NCI-H748 (cell line): ENCODE data around the gene UCHL3.
"Not testable (repeated sequence)": the region's sequence is repeated elsewhere in the genome, so short reads cannot be mapped to it uniquely, and the experiment has no call there.

Experiments used
- DNase-seq: peaks from one replicate; lab custom pipeline; 2025; ENCODE audit not compliant: unreplicated experiment; lab: John Stamatoyannopoulos, UW

The UCHL3 gene

GRCh38 chr13:75549262-75550158 lies at the start of gene UCHL3:
Gene UCHL3, plus strand, starts transcription at chr13:75549791. Its CDS starts 30 bp downstream, at chr13:75549821.
- peak; percentile 97 for DNase-seq

- DNase-seq, result no peak
Observed at GRCh38 chr13:75505327-75505726, 44.3 kb upstream of the UCHL3 start.

GRCh38 chr13:75506018-75506417 lies 43.6 kb upstream of the UCHL3 start:
- DNase-seq, result no peak

- DNase-seq, result no peak
Observed at GRCh38 chr13:75507027-75508001, 42.3 kb upstream of the UCHL3 start.

- DNase-seq, result no peak
Observed at GRCh38 chr13:75508002-75508548, 41.5 kb upstream of the UCHL3 start.

GRCh38 chr13:75511051-75511625 lies 38.5 kb upstream of the UCHL3 start:
- DNase-seq, result no peak

- no peak for DNase-seq
Observed at GRCh38 chr13:75512253-75512652, 37.3 kb upstream of the UCHL3 start.

GRCh38 chr13:75513271-75513670 lies 36.3 kb upstream of the UCHL3 start:
- no peak for DNase-seq

- no peak for DNase-seq
Observed at GRCh38 chr13:75514080-75514995, 35.3 kb upstream of the UCHL3 start.

- no peak for DNase-seq
Observed at GRCh38 chr13:75518439-75519088, 31.0 kb upstream of the UCHL3 start.

GRCh38 chr13:75521956-75522355 lies 27.6 kb upstream of the UCHL3 start:
- DNase-seq, result no peak

- no peak for DNase-seq
Observed at GRCh38 chr13:75530549-75530961, 19.0 kb upstream of the UCHL3 start.

GRCh38 chr13:75533861-75534260 lies 15.7 kb upstream of the UCHL3 start:
- no peak for DNase-seq

- peak; percentile 97 for DNase-seq
Observed at GRCh38 chr13:75537401-75538365, 11.9 kb upstream of the UCHL3 start, which contains the start of gene COMMD6. Gene COMMD6, minus strand, starts transcription at chr13:75537841. Its CDS starts 36 bp downstream, at chr13:75537805.

GRCh38 chr13:75541287-75541686 lies 8.3 kb upstream of the UCHL3 start:
- no peak for DNase-seq

GRCh38 chr13:75541961-75542360 lies 7.6 kb upstream of the UCHL3 start:
- no peak for DNase-seq

GRCh38 chr13:75544681-75545330 lies 4.8 kb upstream of the UCHL3 start:
- DNase-seq, result no peak

- DNase-seq, result not testable (repeated sequence)
Observed at GRCh38 chr13:75545386-75545785, 4.2 kb upstream of the UCHL3 start.
